HepG2 (cell line): ENCODE results near the gene CAPN9. TPM values are rescaled to one million over a fixed set of nuclear protein-coding genes. Genes with fewer than 3 reads are reported as not detected.

Source experiments
- ATAC-seq: fragments of 200-7000 bp; cut with Tn5 transposase; 3 replicates; pipeline ENCODE4 v1.9.1; 2020; ENCODE audit warnings: mild to moderate bottlenecking, moderate library complexity
- BruUV-seq: library from RNA; stranded (reverse); fragments of 400-500 nt; replicated peaks from 2 replicates; lab custom pipeline; 2021; lab: Mats Ljungman, UMichigan
- CTCF ChIA-PET: fragments of 300-600 bp; formaldehyde crosslinking; extraction: SDS; loops from one replicate; lab custom pipeline; 2021; ENCODE audit warnings: low total read pairs, inconsistent platforms, low intra/inter-chr PET ratio; lab: Yijun Ruan, JAX
- POLR2A ChIA-PET: fragments of 350-600 bp; sonication (Branson Sonifier 250); formaldehyde crosslinking; loops from one replicate; lab custom pipeline; 2020; ENCODE audit warnings: antibody characterized with exemption, inconsistent platforms; lab: Yijun Ruan, JAX
- DNase-seq: peaks from one replicate; pipeline ENCODE4 v3.0.0-alpha.2; 2015; ENCODE audit warnings: low spot score
- FAIRE-seq: peaks from 3 replicates; lab custom pipeline; 2011; peaks lifted over from hg19 to GRCh38; lab: Jason Lieb, UNC
- H2AFZ ChIP-seq: one replicate; pipeline ENCODE4 v1.6.1; 2011; ENCODE audit warnings: low read length, inconsistent platforms
- H3K27ac ChIP-seq: fragments of 300-600 bp; 3 replicates; pipeline ENCODE4 v1.8.0; 2011; ENCODE audit warnings: mixed run types, mild to moderate bottlenecking, mixed read lengths, low read length, inconsistent platforms; ENCODE audit not compliant: insufficient read depth; ENCODE audit errors: extremely low read length
- H3K27me3 ChIP-seq, 2 experiments: fragments of 200-600 bp in 1 of 2; 2 replicates in 1 of 2; 3 replicates in 1 of 2; pipeline versions ENCODE4 v1.6.0 to v1.8.0; 2011; ENCODE audit warnings: low read length in 2 of 2, mild to moderate bottlenecking in 2 of 2, moderate library complexity in 2 of 2, inconsistent platforms in 1 of 2; ENCODE audit not compliant: insufficient read depth in 2 of 2, control insufficient read depth in 1 of 2
- H3K36me3 ChIP-seq, 2 experiments: fragments of 200-600 bp in 1 of 2; replicated peaks in 1 of 2; 2 replicates in 1 of 2; 3 replicates in 1 of 2; pipeline versions ENCODE4 v1.5.1 to v1.8.0; 2011; ENCODE audit warnings: low read length in 2 of 2, inconsistent platforms in 1 of 2; ENCODE audit not compliant: insufficient read depth in 2 of 2, control insufficient read depth in 1 of 2
- H3K4me1 ChIP-seq: 2 replicates; pipeline ENCODE4 v1.5.1; 2012; ENCODE audit warnings: low read length, inconsistent platforms; ENCODE audit not compliant: insufficient read depth
- H3K4me2 ChIP-seq: 2 replicates; pipeline ENCODE4 v1.6.0; 2011; ENCODE audit warnings: low read depth, low read length, inconsistent platforms
- H3K4me3 ChIP-seq, 3 experiments: fragments of 200-600 bp in 1 of 3; sonication (generic), shearing (Covaris generic) in 1 of 3; replicated peaks in 1 of 3; 2 replicates each; pipeline ENCODE4 v1.5.1; 2011 to 2016; ENCODE audit warnings: low read length in 3 of 3, inconsistent platforms in 2 of 3, low read depth in 2 of 3, mild to moderate bottlenecking in 2 of 3, control low read depth in 1 of 3, mixed read lengths in 1 of 3; ENCODE audit not compliant: insufficient read depth in 1 of 3
- H3K79me2 ChIP-seq: one replicate; pipeline ENCODE4 v1.6.1; 2011; ENCODE audit warnings: low read length, inconsistent platforms; ENCODE audit not compliant: insufficient read depth
- H3K9ac ChIP-seq: 2 replicates; pipeline ENCODE4 v1.6.0; 2011; ENCODE audit warnings: mild to moderate bottlenecking, low read depth, low read length, inconsistent platforms; ENCODE audit not compliant: insufficient read depth
- H3K9me3 ChIP-seq: 2 replicates; pipeline ENCODE4 v1.5.1; 2012; ENCODE audit warnings: mild to moderate bottlenecking, low read length
- H4K20me1 ChIP-seq: 2 replicates; pipeline ENCODE4 v1.6.0; 2011; ENCODE audit warnings: inconsistent platforms, mild to moderate bottlenecking, low read length, moderate library complexity; ENCODE audit not compliant: insufficient read depth
- E2F1 ChIP-seq: sonication (generic); formaldehyde crosslinking; IDR thresholded peaks from 2 replicates; pipeline ENCODE4 v1.5.0; 2020; ENCODE audit warnings: missing genetic modification reagents
- MAF1 ChIP-seq: sonication (generic); formaldehyde crosslinking; IDR thresholded peaks from 2 replicates; pipeline ENCODE4 v1.5.0; 2020; ENCODE audit warnings: missing genetic modification reagents, borderline replicate concordance
- MAZ ChIP-seq, 2 experiments: sonication (generic) in 1 of 2; formaldehyde crosslinking in 1 of 2; IDR thresholded peaks; 2 replicates each; pipeline versions ENCODE4 v1.5.0 to v1.6.1; 2012 to 2020; ENCODE audit warnings: low read depth in 2 of 2, mild to moderate bottlenecking in 2 of 2, borderline replicate concordance in 1 of 2, improper control_type of control experiment in 1 of 2, low read length in 1 of 2, missing genetic modification reagents in 1 of 2, moderate library complexity in 1 of 2
- MIER2 ChIP-seq: IDR thresholded peaks from 2 replicates; pipeline ENCODE4 v1.6.1; 2016; ENCODE audit warnings: missing biosample characterization, missing genetic modification reagents
- NCOA1 ChIP-seq: sonication (generic); formaldehyde crosslinking; IDR thresholded peaks from 2 replicates; pipeline ENCODE4 v1.9.0; 2021; ENCODE audit warnings: missing genetic modification reagents
- NFATC3 ChIP-seq: sonication (generic); formaldehyde crosslinking; IDR thresholded peaks from 2 replicates; pipeline ENCODE4 v1.5.1; 2020; ENCODE audit warnings: mild to moderate bottlenecking, missing genetic modification reagents
- TAF1 ChIP-seq: sonication (generic); formaldehyde crosslinking; IDR thresholded peaks from 2 replicates; pipeline ENCODE4 v1.4.0; 2020; ENCODE audit warnings: missing genetic modification reagents
- TOE1 ChIP-seq: sonication (generic); formaldehyde crosslinking; IDR thresholded peaks from 2 replicates; pipeline ENCODE4 v1.4.0; 2020; ENCODE audit warnings: mild to moderate bottlenecking, missing genetic modification reagents
- YEATS4 ChIP-seq: sonication (generic); formaldehyde crosslinking; IDR thresholded peaks from 2 replicates; pipeline ENCODE4 v1.4.0; 2020; ENCODE audit warnings: missing genetic modification reagents, borderline replicate concordance
- ZC3H13 ChIP-seq: sonication (generic); formaldehyde crosslinking; IDR thresholded peaks from 2 replicates; pipeline ENCODE4 v1.8.1; 2023; ENCODE audit warnings: mild to moderate bottlenecking, missing genetic modification reagents, moderate library complexity
- ZMAT3 ChIP-seq: sonication (generic); formaldehyde crosslinking; conservative IDR thresholded peaks from 2 replicates; pipeline ENCODE4 v1.7.0; 2021; ENCODE audit warnings: missing genetic modification reagents
- ZNF441 ChIP-seq: sonication (generic); formaldehyde crosslinking; IDR thresholded peaks from 2 replicates; pipeline ENCODE4 v1.7.0; 2021; ENCODE audit warnings: missing genetic modification reagents, borderline replicate concordance
- ZNF446 ChIP-seq: sonication (generic); formaldehyde crosslinking; IDR thresholded peaks from 2 replicates; pipeline ENCODE4 v1.5.0; 2020; ENCODE audit warnings: mild to moderate bottlenecking, missing genetic modification reagents
- ZNF501 ChIP-seq: sonication (generic); formaldehyde crosslinking; IDR thresholded peaks from 2 replicates; pipeline ENCODE4 v1.5.1; 2020; ENCODE audit warnings: mild to moderate bottlenecking, moderate library complexity, missing genetic modification reagents
- ZNF773 ChIP-seq: sonication (generic); formaldehyde crosslinking; IDR thresholded peaks from 2 replicates; pipeline ENCODE4 v1.4.0; 2020; ENCODE audit warnings: missing genetic modification reagents, borderline replicate concordance
- ZNF850 ChIP-seq: sonication (generic); formaldehyde crosslinking; conservative IDR thresholded peaks from 2 replicates; pipeline ENCODE4 v1.9.0; 2021; ENCODE audit warnings: mild to moderate bottlenecking, missing genetic modification reagents
- ZSCAN5A ChIP-seq: sonication (generic); formaldehyde crosslinking; IDR thresholded peaks from 2 replicates; pipeline ENCODE4 v1.8.0; 2022; ENCODE audit warnings: mild to moderate bottlenecking, missing genetic modification reagents, borderline replicate concordance
- WGBS: methylation state at CpG from one replicate; pipeline ENCODE4 v1.1.6; 2017; ENCODE audit warnings: low lambda C conversion rate; 5-methylcytosine and 5-hydroxymethylcytosine counted together
- in situ Hi-C: cut with HindIII; loops from 2 replicates; pipeline ENCODE4 v1.10.0; 2017; ENCODE audit warnings: low pct_unique_long_range_greater_than_20kb; ENCODE audit not compliant: extremely low pct_ligation_motif_present
- intact Hi-C: fragments of 100-400 bp; cut with micrococcal nuclease; formaldehyde crosslinking; loops from one replicate; pipeline ENCODE4 v1.10.0; 2022; ENCODE audit not compliant: unreplicated experiment
- polyA plus RNA-seq, 8 experiments: library from polyadenylated mRNA; depleted of rRNA in 3 of 8; stranded (reverse) in 7 of 8; unstranded in 1 of 8; fragments of >200 nt; fragmentation: Illumina TruSeq in 4 of 8; extraction: Trizol in 4 of 8; gene quantifications; 2 replicates each; pipeline versions ENCODE4 v1.2.1 to v1.2.3, GENCODE V29; 2011 to 2016; ENCODE audit warnings: low read depth in 4 of 8, missing spikeins in 1 of 8, mixed read lengths in 1 of 8; ENCODE audit not compliant: insufficient read depth in 1 of 8
- total RNA-seq, 5 experiments: library from RNA; depleted of rRNA; stranded (reverse); fragments of >200 nt; fragmentation: Illumina TruSeq; extraction: Trizol; gene quantifications; 2 replicates each; pipeline ENCODE4 v1.2.3, GENCODE V29; 2016; ENCODE audit warnings: low read depth in 1 of 5

The CAPN9 gene
- total and polyA plus RNA-seq, 2 of the 13 experiments (the other 11 are each of a cell fraction or from before 2014, with no cell fraction given), result 0.04 to 0.31 TPM

GRCh38 chr1:230788561-230789275 lies 41.5 kb downstream of the CAPN9 start:
- Histone ChIP-seq H2AFZ (no peak overlapping the region), H3K4me2 (no peak overlapping the region), H4K20me1 (no peaks in the 10 kb centered on the region), H3K27me3 (no peaks in the 10 kb centered on the region; a peak in 1 of 5 replicates), H3K9me3 (no peaks in the 10 kb centered on the region), H3K4me3 (no peak overlapping the region), H3K36me3 (no peaks in the 10 kb centered on the region), H3K9ac (no peak overlapping the region), H3K27ac (no peak overlapping the region), H3K79me2 (no peaks in the 10 kb centered on the region), H3K4me1 (peaks cover 56% of the 10 kb centered on the region)
- TF ChIP-seq NFATC3 (CRISPR knock-in tag) (no peak), ZNF773 (CRISPR knock-in tag) (no peak), ZNF850 (CRISPR knock-in tag) (no peak), E2F1 (no peak), ZNF441 (CRISPR knock-in tag) (no peak), MAZ (IDR thresholded peaks at IDR 0.05; ENCODE audit: borderline replicate concordance, low read depth, low read length) (no peak), MAZ (CRISPR knock-in tag; IDR thresholded peaks at IDR 0.05; ENCODE audit: low read depth) (no peak), ZC3H13 (CRISPR knock-in tag) (no peak), MIER2 (no peak), ZNF501 (CRISPR knock-in tag) (no peak), MAF1 (CRISPR knock-in tag) (no peak), TAF1 (CRISPR knock-in tag) (no peak), YEATS4 (CRISPR knock-in tag) (no peak), ZMAT3 (CRISPR knock-in tag) (no peak), TOE1 (no peak), ZSCAN5A (CRISPR knock-in tag) (no peak), NCOA1 (CRISPR knock-in tag) (no peak), ZNF446 (no peak)
- intact Hi-C loops, result no loop called here
- in situ Hi-C loops, result loop anchor here (25.0 kb wide), 1 partner anchor 424 kb away; no protein-coding TSS in a partner anchor
- ATAC-seq (no peak), DNase-seq (no peak), FAIRE-seq (no peak)
- BruUV-seq, result no TSS peak
- WGBS, result 71% methylated on average over 8 of the region's 10 CpGs
- ChIA-PET CTCF (no interaction called here), POLR2A (no interaction called here)
